Muscle of leg (tissue), 11 donors: ENCODE results near the gene APC2. TPM values are rescaled to one million over a fixed set of nuclear protein-coding genes. Genes with fewer than 3 reads are reported as not detected.

Experiments
- DNase-seq: peaks from one replicate; pipeline ENCODE4 v3.0.0; 2013
- H3K27ac ChIP-seq: one replicate; pipeline ENCODE4 v1.5.1; 2013; ENCODE audit warnings: mild to moderate bottlenecking, low read length, control low read depth
- H3K27me3 ChIP-seq: one replicate; pipeline ENCODE4 v1.6.1; 2013; ENCODE audit warnings: low read length; ENCODE audit not compliant: control insufficient read depth, insufficient read depth
- H3K36me3 ChIP-seq: one replicate; pipeline ENCODE4 v1.6.1; 2013; ENCODE audit warnings: low read length; ENCODE audit not compliant: control insufficient read depth, insufficient read depth
- H3K4me1 ChIP-seq: one replicate; pipeline ENCODE4 v1.6.1; 2013; ENCODE audit warnings: low read length; ENCODE audit not compliant: control insufficient read depth, insufficient read depth
- H3K4me3 ChIP-seq: one replicate; pipeline ENCODE4 v1.5.1; 2013; ENCODE audit warnings: low read length, control low read depth
- H3K9me3 ChIP-seq: replicated peaks from 2 replicates; pipeline ENCODE4 v1.6.1; 2013; ENCODE audit warnings: low read depth, low read length; ENCODE audit not compliant: control insufficient read depth
- WGBS: methylation state at CpG from one replicate; pipeline ENCODE4 v1.1.5; 2013; ENCODE audit warnings: missing lambda C conversion rate; ENCODE audit not compliant: insufficient coverage; 5-methylcytosine and 5-hydroxymethylcytosine counted together
- polyA plus RNA-seq, 8 donors: library from polyadenylated mRNA; unstranded; fragments of 120-200 nt; gene quantifications; one replicate each; pipeline versions ENCODE4 v1.2.1 to v1.2.3, GENCODE V29; 2013; ENCODE audit warnings: inconsistent platforms in 1 of 8, low replicate concordance in 1 of 8; ENCODE audit not compliant: insufficient read length in 8 of 8, insufficient read depth in 1 of 8
- total RNA-seq: library from RNA; stranded (reverse); fragments of 120-200 nt; gene quantifications from one replicate; pipeline ENCODE4 v1.2.4, GENCODE V29; 2013

The APC2 gene
- total and polyA plus RNA-seq, 9 donors, result 0.40 to 1.3 (median 1.1) TPM

GRCh38 chr19:1422360-1422759, 27.6 kb upstream of the APC2 start:
- Histone ChIP-seq H3K9me3 (no peaks in the 10 kb centered on the region), H3K27me3 (no peaks in the 10 kb centered on the region), H3K4me3 (no peak overlapping the region), H3K36me3 (peaks cover 84% of the 10 kb centered on the region), H3K4me1 (peaks cover 11% of the 10 kb centered on the region), H3K27ac (no peak overlapping the region)
- WGBS, result 53% methylated on average over 15 of the region's 16 CpGs
- no peak for DNase-seq

GRCh38 chr19:1422943-1423342, 27.0 kb upstream of the APC2 start:
- no peak overlapping the region for H3K4me3 ChIP-seq
- H3K9me3 ChIP-seq, result no peaks in the 10 kb centered on the region
- peaks cover 8% of the 10 kb centered on the region for H3K4me1 ChIP-seq
- 87% methylated on average over 19 of the region's 24 CpGs for WGBS
- no peaks in the 10 kb centered on the region for H3K27me3 ChIP-seq
- no peak for DNase-seq
- peaks cover 84% of the 10 kb centered on the region for H3K36me3 ChIP-seq
- no peak overlapping the region for H3K27ac ChIP-seq

GRCh38 chr19:1423436-1424191, 26.3 kb upstream of the APC2 start:
- 90% methylated on average over 31 of the region's 40 CpGs for WGBS
- Histone ChIP-seq H3K27ac (no peak overlapping the region), H3K36me3 (peaks cover 85% of the 10 kb centered on the region), H3K4me3 (no peak overlapping the region), H3K27me3 (no peaks in the 10 kb centered on the region), H3K9me3 (no peaks in the 10 kb centered on the region), H3K4me1 (peaks cover 8% of the 10 kb centered on the region)
- DNase-seq, result no peak

GRCh38 chr19:1424192-1424955, 25.5 kb upstream of the APC2 start:
- DNase-seq, result no peak
- Histone ChIP-seq H3K36me3 (peaks cover 84% of the 10 kb centered on the region), H3K27ac (no peak overlapping the region), H3K4me1 (peaks cover 8% of the 10 kb centered on the region), H3K9me3 (no peaks in the 10 kb centered on the region), H3K4me3 (no peak overlapping the region), H3K27me3 (no peaks in the 10 kb centered on the region)
- WGBS, result 75% methylated on average over 26 of the region's 42 CpGs

- Histone ChIP-seq H3K9me3 (no peaks in the 10 kb centered on the region), H3K36me3 (peaks cover 89% of the 10 kb centered on the region), H3K27ac (no peak overlapping the region), H3K4me1 (peaks cover 8% of the 10 kb centered on the region), H3K4me3 (no peak overlapping the region), H3K27me3 (no peaks in the 10 kb centered on the region)
- peak; percentile 54 for DNase-seq
- 70% methylated on average over 28 of the region's 33 CpGs for WGBS
Observed at GRCh38 chr19:1425102-1425837, 24.7 kb upstream of the APC2 start.

GRCh38 chr19:1425902-1426301, 24.0 kb upstream of the APC2 start:
- Histone ChIP-seq H3K27me3 (no peaks in the 10 kb centered on the region), H3K4me3 (no peak overlapping the region), H3K36me3 (peaks cover 86% of the 10 kb centered on the region), H3K4me1 (peaks cover 8% of the 10 kb centered on the region), H3K9me3 (no peaks in the 10 kb centered on the region), H3K27ac (no peak overlapping the region)
- no peak for DNase-seq
- WGBS, result 90% methylated on average over 6 of the region's 14 CpGs

- no peaks in the 10 kb centered on the region for H3K27me3 ChIP-seq
- no peak overlapping the region for H3K4me3 ChIP-seq
- H3K4me1 ChIP-seq, result peaks cover 6% of the 10 kb centered on the region
- no peak overlapping the region for H3K27ac ChIP-seq
- no peak for DNase-seq
- WGBS, result 88% methylated on average over 2 of the region's 9 CpGs
- no peaks in the 10 kb centered on the region for H3K9me3 ChIP-seq
- H3K36me3 ChIP-seq, result peaks cover 83% of the 10 kb centered on the region
Observed at GRCh38 chr19:1426736-1427135, 23.2 kb upstream of the APC2 start.

GRCh38 chr19:1427221-1427920, 22.6 kb upstream of the APC2 start:
- no peak overlapping the region for H3K4me3 ChIP-seq
- DNase-seq, result no peak
- WGBS, result 85% methylated on average over 20 of the region's 27 CpGs
- no peak overlapping the region for H3K27ac ChIP-seq
- no peaks in the 10 kb centered on the region for H3K9me3 ChIP-seq
- H3K36me3 ChIP-seq, result peaks cover 83% of the 10 kb centered on the region
- H3K4me1 ChIP-seq, result no peaks in the 10 kb centered on the region
- no peaks in the 10 kb centered on the region for H3K27me3 ChIP-seq

- 94% methylated on average over 41 of the region's 41 CpGs for WGBS
- H3K4me3 ChIP-seq, result no peak overlapping the region
- H3K4me1 ChIP-seq, result no peaks in the 10 kb centered on the region
- no peaks in the 10 kb centered on the region for H3K9me3 ChIP-seq
- no peak overlapping the region for H3K27ac ChIP-seq
- no peaks in the 10 kb centered on the region for H3K27me3 ChIP-seq
- H3K36me3 ChIP-seq, result peaks cover 83% of the 10 kb centered on the region
- no peak for DNase-seq
Observed at GRCh38 chr19:1428738-1429391, 21.1 kb upstream of the APC2 start.
